HepG2 (cell line): ENCODE results near the gene ANXA11. TPM values are rescaled to one million over a fixed set of nuclear protein-coding genes. Genes with fewer than 3 reads are reported as not detected.

ENCODE experiments used
- ATAC-seq: fragments of 200-7000 bp; cut with Tn5 transposase; 3 replicates; pipeline ENCODE4 v1.9.1; 2020; ENCODE audit warnings: mild to moderate bottlenecking, moderate library complexity
- BruUV-seq: library from RNA; stranded (reverse); fragments of 400-500 nt; replicated peaks from 2 replicates; lab custom pipeline; 2021; lab: Mats Ljungman, UMichigan
- CTCF ChIA-PET: fragments of 300-600 bp; formaldehyde crosslinking; extraction: SDS; loops from one replicate; lab custom pipeline; 2021; ENCODE audit warnings: low total read pairs, inconsistent platforms, low intra/inter-chr PET ratio; lab: Yijun Ruan, JAX
- POLR2A ChIA-PET: fragments of 350-600 bp; sonication (Branson Sonifier 250); formaldehyde crosslinking; loops from one replicate; lab custom pipeline; 2020; ENCODE audit warnings: antibody characterized with exemption, inconsistent platforms; lab: Yijun Ruan, JAX
- DNase-seq: peaks from one replicate; pipeline ENCODE4 v3.0.0-alpha.2; 2015; ENCODE audit warnings: low spot score
- FAIRE-seq: peaks from 3 replicates; lab custom pipeline; 2011; peaks lifted over from hg19 to GRCh38; lab: Jason Lieb, UNC
- H2AFZ ChIP-seq: one replicate; pipeline ENCODE4 v1.6.1; 2011; ENCODE audit warnings: low read length, inconsistent platforms
- H3K27ac ChIP-seq: fragments of 300-600 bp; 3 replicates; pipeline ENCODE4 v1.8.0; 2011; ENCODE audit warnings: mixed run types, mild to moderate bottlenecking, mixed read lengths, low read length, inconsistent platforms; ENCODE audit not compliant: insufficient read depth; ENCODE audit errors: extremely low read length
- H3K27me3 ChIP-seq, 2 experiments: fragments of 200-600 bp in 1 of 2; 2 replicates in 1 of 2; 3 replicates in 1 of 2; pipeline versions ENCODE4 v1.6.0 to v1.8.0; 2011; ENCODE audit warnings: low read length in 2 of 2, mild to moderate bottlenecking in 2 of 2, moderate library complexity in 2 of 2, inconsistent platforms in 1 of 2; ENCODE audit not compliant: insufficient read depth in 2 of 2, control insufficient read depth in 1 of 2
- H3K36me3 ChIP-seq, 2 experiments: fragments of 200-600 bp in 1 of 2; replicated peaks in 1 of 2; 2 replicates in 1 of 2; 3 replicates in 1 of 2; pipeline versions ENCODE4 v1.5.1 to v1.8.0; 2011; ENCODE audit warnings: low read length in 2 of 2, inconsistent platforms in 1 of 2; ENCODE audit not compliant: insufficient read depth in 2 of 2, control insufficient read depth in 1 of 2
- H3K4me1 ChIP-seq: 2 replicates; pipeline ENCODE4 v1.5.1; 2012; ENCODE audit warnings: low read length, inconsistent platforms; ENCODE audit not compliant: insufficient read depth
- H3K4me2 ChIP-seq: 2 replicates; pipeline ENCODE4 v1.6.0; 2011; ENCODE audit warnings: low read depth, low read length, inconsistent platforms
- H3K4me3 ChIP-seq, 3 experiments: fragments of 200-600 bp in 1 of 3; sonication (generic), shearing (Covaris generic) in 1 of 3; replicated peaks in 1 of 3; 2 replicates each; pipeline ENCODE4 v1.5.1; 2011 to 2016; ENCODE audit warnings: low read length in 3 of 3, inconsistent platforms in 2 of 3, low read depth in 2 of 3, mild to moderate bottlenecking in 2 of 3, control low read depth in 1 of 3, mixed read lengths in 1 of 3; ENCODE audit not compliant: insufficient read depth in 1 of 3
- H3K79me2 ChIP-seq: one replicate; pipeline ENCODE4 v1.6.1; 2011; ENCODE audit warnings: low read length, inconsistent platforms; ENCODE audit not compliant: insufficient read depth
- H3K9ac ChIP-seq: 2 replicates; pipeline ENCODE4 v1.6.0; 2011; ENCODE audit warnings: mild to moderate bottlenecking, low read depth, low read length, inconsistent platforms; ENCODE audit not compliant: insufficient read depth
- H3K9me3 ChIP-seq: 2 replicates; pipeline ENCODE4 v1.5.1; 2012; ENCODE audit warnings: mild to moderate bottlenecking, low read length
- H4K20me1 ChIP-seq: 2 replicates; pipeline ENCODE4 v1.6.0; 2011; ENCODE audit warnings: inconsistent platforms, mild to moderate bottlenecking, low read length, moderate library complexity; ENCODE audit not compliant: insufficient read depth
- ARNT ChIP-seq: fragments of 450-650 bp; IDR thresholded peaks from 2 replicates; pipeline ENCODE4 v1.6.1; 2017
- ELF3 ChIP-seq: IDR thresholded peaks from 2 replicates; pipeline ENCODE4 v1.6.1; 2016; ENCODE audit warnings: missing genetic modification reagents, missing compliant biosample characterization
- KLF13 ChIP-seq: sonication (generic); formaldehyde crosslinking; IDR thresholded peaks from 2 replicates; pipeline ENCODE4 v1.4.0; 2020; ENCODE audit warnings: mild to moderate bottlenecking, missing genetic modification reagents
- KLF9 ChIP-seq: IDR thresholded peaks from 2 replicates; pipeline ENCODE4 v1.6.1; 2016; ENCODE audit warnings: low read depth
- ZBTB7A ChIP-seq: sonication (generic); formaldehyde crosslinking; IDR thresholded peaks from 2 replicates; pipeline ENCODE4 v1.8.0; 2022; ENCODE audit warnings: mild to moderate bottlenecking, missing genetic modification reagents
- ZNF652 ChIP-seq: IDR thresholded peaks from 2 replicates; pipeline ENCODE4 v1.6.1; 2016; ENCODE audit warnings: low read depth, borderline replicate concordance
- ZSCAN9 ChIP-seq: IDR thresholded peaks from 2 replicates; pipeline ENCODE4 v1.6.1; 2016; ENCODE audit warnings: borderline replicate concordance
- WGBS: methylation state at CpG from one replicate; pipeline ENCODE4 v1.1.6; 2017; ENCODE audit warnings: low lambda C conversion rate; 5-methylcytosine and 5-hydroxymethylcytosine counted together
- in situ Hi-C: cut with HindIII; loops from 2 replicates; pipeline ENCODE4 v1.10.0; 2017; ENCODE audit warnings: low pct_unique_long_range_greater_than_20kb; ENCODE audit not compliant: extremely low pct_ligation_motif_present
- intact Hi-C: fragments of 100-400 bp; cut with micrococcal nuclease; formaldehyde crosslinking; loops from one replicate; pipeline ENCODE4 v1.10.0; 2022; ENCODE audit not compliant: unreplicated experiment
- polyA plus RNA-seq, 8 experiments: library from polyadenylated mRNA; depleted of rRNA in 3 of 8; stranded (reverse) in 7 of 8; unstranded in 1 of 8; fragments of >200 nt; fragmentation: Illumina TruSeq in 4 of 8; extraction: Trizol in 4 of 8; gene quantifications; 2 replicates each; pipeline versions ENCODE4 v1.2.1 to v1.2.3, GENCODE V29; 2011 to 2016; ENCODE audit warnings: low read depth in 4 of 8, missing spikeins in 1 of 8, mixed read lengths in 1 of 8; ENCODE audit not compliant: insufficient read depth in 1 of 8
- total RNA-seq, 5 experiments: library from RNA; depleted of rRNA; stranded (reverse); fragments of >200 nt; fragmentation: Illumina TruSeq; extraction: Trizol; gene quantifications; 2 replicates each; pipeline ENCODE4 v1.2.3, GENCODE V29; 2016; ENCODE audit warnings: low read depth in 1 of 5
- TF ChIP-seq, protein P1 (sequence below): sonication (generic); formaldehyde crosslinking; IDR thresholded peaks from 2 replicates; pipeline ENCODE4 v1.4.0; 2020; ENCODE audit warnings: missing genetic modification reagents
- TF ChIP-seq, protein P2 (sequence below): sonication (generic); formaldehyde crosslinking; IDR thresholded peaks from 2 replicates; pipeline ENCODE4 v1.5.1; 2020; ENCODE audit warnings: mild to moderate bottlenecking, missing genetic modification reagents, moderate library complexity
- TF ChIP-seq, protein P3 (sequence below): sonication (generic); formaldehyde crosslinking; IDR thresholded peaks from 2 replicates; pipeline ENCODE4 v1.4.0; 2020; ENCODE audit warnings: missing genetic modification reagents
- TF ChIP-seq, protein P4 (sequence below): IDR thresholded peaks from 2 replicates; pipeline ENCODE4 v1.6.1; 2016; ENCODE audit warnings: mild to moderate bottlenecking

ANXA11 gene
- total and polyA plus RNA-seq, 2 of the 13 experiments (the other 11 are each of a cell fraction or from before 2014, with no cell fraction given) = 30.6 to 51.5 TPM

DNA sequence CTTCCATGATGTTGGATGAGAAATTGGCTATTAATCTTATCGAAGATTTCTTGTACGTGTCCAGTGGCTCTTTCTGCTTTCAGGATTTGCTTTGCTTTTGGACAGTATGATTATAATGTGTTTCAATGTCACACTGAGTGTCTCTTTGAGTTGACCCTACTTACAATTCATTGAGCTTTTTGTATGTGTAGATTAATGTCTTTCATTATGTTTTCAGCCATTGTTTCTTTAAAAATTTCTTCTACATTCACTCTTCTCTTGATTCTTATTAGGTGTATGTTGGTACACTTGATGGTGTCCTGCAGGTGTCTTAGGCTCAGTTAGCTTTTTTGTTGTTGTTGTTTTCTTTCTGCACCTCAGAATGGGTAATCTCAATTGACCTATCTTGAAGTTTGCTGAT is 56.2 kb downstream of the ANXA11 start (continued):
- TF ChIP-seq, protein P1, sequence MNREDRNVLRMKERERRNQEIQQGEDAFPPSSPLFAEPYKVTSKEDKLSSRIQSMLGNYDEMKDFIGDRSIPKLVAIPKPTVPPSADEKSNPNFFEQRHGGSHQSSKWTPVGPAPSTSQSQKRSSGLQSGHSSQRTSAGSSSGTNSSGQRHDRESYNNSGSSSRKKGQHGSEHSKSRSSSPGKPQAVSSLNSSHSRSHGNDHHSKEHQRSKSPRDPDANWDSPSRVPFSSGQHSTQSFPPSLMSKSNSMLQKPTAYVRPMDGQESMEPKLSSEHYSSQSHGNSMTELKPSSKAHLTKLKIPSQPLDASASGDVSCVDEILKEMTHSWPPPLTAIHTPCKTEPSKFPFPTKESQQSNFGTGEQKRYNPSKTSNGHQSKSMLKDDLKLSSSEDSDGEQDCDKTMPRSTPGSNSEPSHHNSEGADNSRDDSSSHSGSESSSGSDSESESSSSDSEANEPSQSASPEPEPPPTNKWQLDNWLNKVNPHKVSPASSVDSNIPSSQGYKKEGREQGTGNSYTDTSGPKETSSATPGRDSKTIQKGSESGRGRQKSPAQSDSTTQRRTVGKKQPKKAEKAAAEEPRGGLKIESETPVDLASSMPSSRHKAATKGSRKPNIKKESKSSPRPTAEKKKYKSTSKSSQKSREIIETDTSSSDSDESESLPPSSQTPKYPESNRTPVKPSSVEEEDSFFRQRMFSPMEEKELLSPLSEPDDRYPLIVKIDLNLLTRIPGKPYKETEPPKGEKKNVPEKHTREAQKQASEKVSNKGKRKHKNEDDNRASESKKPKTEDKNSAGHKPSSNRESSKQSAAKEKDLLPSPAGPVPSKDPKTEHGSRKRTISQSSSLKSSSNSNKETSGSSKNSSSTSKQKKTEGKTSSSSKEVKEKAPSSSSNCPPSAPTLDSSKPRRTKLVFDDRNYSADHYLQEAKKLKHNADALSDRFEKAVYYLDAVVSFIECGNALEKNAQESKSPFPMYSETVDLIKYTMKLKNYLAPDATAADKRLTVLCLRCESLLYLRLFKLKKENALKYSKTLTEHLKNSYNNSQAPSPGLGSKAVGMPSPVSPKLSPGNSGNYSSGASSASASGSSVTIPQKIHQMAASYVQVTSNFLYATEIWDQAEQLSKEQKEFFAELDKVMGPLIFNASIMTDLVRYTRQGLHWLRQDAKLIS (CRISPR knock-in tag) = no peak
- no peak for TF ChIP-seq ZNF652 (CRISPR knock-in tag)
- TF ChIP-seq, protein P2, sequence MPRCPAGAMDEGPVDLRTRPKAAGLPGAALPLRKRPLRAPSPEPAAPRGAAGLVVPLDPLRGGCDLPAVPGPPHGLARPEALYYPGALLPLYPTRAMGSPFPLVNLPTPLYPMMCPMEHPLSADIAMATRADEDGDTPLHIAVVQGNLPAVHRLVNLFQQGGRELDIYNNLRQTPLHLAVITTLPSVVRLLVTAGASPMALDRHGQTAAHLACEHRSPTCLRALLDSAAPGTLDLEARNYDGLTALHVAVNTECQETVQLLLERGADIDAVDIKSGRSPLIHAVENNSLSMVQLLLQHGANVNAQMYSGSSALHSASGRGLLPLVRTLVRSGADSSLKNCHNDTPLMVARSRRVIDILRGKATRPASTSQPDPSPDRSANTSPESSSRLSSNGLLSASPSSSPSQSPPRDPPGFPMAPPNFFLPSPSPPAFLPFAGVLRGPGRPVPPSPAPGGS (CRISPR knock-in tag) = no peak

DNA sequence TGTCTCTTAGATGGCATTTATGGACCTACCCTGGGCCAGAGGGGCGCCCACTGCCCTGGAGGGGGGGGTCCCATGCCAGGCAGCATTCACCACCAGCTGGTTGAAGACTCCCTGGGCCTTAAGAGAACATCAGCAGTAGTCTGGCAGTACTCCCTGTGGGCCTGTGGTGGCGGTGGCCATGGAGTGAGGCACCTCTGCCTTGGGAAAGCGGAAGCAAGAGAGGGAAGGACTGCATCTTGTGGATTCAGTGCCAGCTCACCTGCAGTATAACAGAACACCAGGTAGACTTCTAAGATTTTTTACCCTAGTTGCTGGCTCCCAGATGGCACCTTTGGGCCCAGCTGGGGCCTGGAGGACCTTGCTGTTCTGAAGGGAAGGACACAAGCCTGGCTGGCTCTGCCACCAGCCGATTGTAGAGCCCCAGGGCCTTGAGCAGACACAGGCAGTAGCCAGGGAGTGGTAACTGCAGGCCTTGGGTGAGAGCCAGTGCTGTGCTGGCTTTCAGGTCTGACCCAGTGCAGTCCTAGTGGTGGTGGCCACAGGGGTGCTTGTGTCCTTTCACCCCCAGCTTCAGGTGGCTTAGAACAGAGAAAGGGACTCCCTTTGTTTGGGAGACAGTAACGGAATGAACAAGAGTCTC is 57.1 kb downstream of the ANXA11 start:
- H3K9me3 ChIP-seq = no peaks in the 10 kb centered on the region
- no peak overlapping the region for H2AFZ ChIP-seq
- ChIA-PET CTCF (no interaction called here), POLR2A (no interaction called here)
- WGBS = 93% methylated on average over 3 of the region's 5 CpGs
- no peak overlapping the region for H3K4me2 ChIP-seq
- FAIRE-seq (no peak), ATAC-seq (no peak), DNase-seq (no peak)
- no peaks in the 10 kb centered on the region for H3K36me3 ChIP-seq
- peaks cover 17% of the 10 kb centered on the region; the same call in 1 of the 2 replicates for H3K4me1 ChIP-seq
- intact Hi-C loops = loop anchor here (10.0 kb wide), 1 partner anchor 57 kb away; the partner anchor contains the start of gene ANXA11
- TF ChIP-seq KLF13 (CRISPR knock-in tag) (no peak), ZSCAN9 (CRISPR knock-in tag) (no peak), ELF3 (CRISPR knock-in tag) (no peak), ZBTB7A (no peak), KLF9 (CRISPR knock-in tag) (no peak), ARNT (no peak)
- TF ChIP-seq, protein P3, sequence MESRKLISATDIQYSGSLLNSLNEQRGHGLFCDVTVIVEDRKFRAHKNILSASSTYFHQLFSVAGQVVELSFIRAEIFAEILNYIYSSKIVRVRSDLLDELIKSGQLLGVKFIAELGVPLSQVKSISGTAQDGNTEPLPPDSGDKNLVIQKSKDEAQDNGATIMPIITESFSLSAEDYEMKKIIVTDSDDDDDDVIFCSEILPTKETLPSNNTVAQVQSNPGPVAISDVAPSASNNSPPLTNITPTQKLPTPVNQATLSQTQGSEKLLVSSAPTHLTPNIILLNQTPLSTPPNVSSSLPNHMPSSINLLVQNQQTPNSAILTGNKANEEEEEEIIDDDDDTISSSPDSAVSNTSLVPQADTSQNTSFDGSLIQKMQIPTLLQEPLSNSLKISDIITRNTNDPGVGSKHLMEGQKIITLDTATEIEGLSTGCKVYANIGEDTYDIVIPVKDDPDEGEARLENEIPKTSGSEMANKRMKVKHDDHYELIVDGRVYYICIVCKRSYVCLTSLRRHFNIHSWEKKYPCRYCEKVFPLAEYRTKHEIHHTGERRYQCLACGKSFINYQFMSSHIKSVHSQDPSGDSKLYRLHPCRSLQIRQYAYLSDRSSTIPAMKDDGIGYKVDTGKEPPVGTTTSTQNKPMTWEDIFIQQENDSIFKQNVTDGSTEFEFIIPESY = no peak
- TF ChIP-seq, protein P4, sequence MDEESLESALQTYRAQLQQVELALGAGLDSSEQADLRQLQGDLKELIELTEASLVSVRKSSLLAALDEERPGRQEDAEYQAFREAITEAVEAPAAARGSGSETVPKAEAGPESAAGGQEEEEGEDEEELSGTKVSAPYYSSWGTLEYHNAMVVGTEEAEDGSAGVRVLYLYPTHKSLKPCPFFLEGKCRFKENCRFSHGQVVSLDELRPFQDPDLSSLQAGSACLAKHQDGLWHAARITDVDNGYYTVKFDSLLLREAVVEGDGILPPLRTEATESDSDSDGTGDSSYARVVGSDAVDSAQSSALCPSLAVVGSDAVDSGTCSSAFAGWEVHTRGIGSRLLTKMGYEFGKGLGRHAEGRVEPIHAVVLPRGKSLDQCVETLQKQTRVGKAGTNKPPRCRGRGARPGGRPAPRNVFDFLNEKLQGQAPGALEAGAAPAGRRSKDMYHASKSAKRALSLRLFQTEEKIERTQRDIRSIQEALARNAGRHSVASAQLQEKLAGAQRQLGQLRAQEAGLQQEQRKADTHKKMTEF (CRISPR knock-in tag) = no peak
- in situ Hi-C loops = no loop called here
- H3K79me2 ChIP-seq = no peaks in the 10 kb centered on the region
- 0 out of 5 replicates have a peak, but pooled peaks cover 0 to 4% of the 10 kb centered on the region in 2 experiments for H3K27me3 ChIP-seq
- no peak overlapping the region for H3K27ac ChIP-seq
- H3K9ac ChIP-seq = no peak overlapping the region
- no peaks in the 10 kb centered on the region for H4K20me1 ChIP-seq
- no peak overlapping the region for H3K4me3 ChIP-seq
- BruUV-seq = no TSS peak
